H1 (cell line): ENCODE results near the gene MID1. TPM values are rescaled to one million over a fixed set of nuclear protein-coding genes. Genes with fewer than 3 reads are reported as not detected.

Source experiments
- CTCF ChIA-PET: fragments of 300-600 bp; sonication (Branson Sonifier 250); formaldehyde crosslinking; loops from one replicate; lab custom pipeline; 2021; ENCODE audit not compliant: partially characterized antibody; lab: Charles Lee
- POLR2A ChIA-PET: fragments of 300-600 bp; sonication (Branson Sonifier 250); formaldehyde crosslinking; loops from one replicate; lab custom pipeline; 2021; ENCODE audit warnings: inconsistent platforms; ENCODE audit not compliant: partially characterized antibody; lab: Charles Lee
- DNase-seq, 2 experiments: peaks; one replicate each; pipeline versions ENCODE4 v3.0.0 to v3.0.0-alpha.2; 2010 to 2022; ENCODE audit warnings: low spot score in 2 of 2, low read depth in 1 of 2, mixed read lengths in 1 of 2
- FAIRE-seq: peaks from 2 replicates; lab custom pipeline; 2011; peaks lifted over from hg19 to GRCh38; lab: Jason Lieb, UNC
- H2AFZ ChIP-seq: 2 replicates; pipeline ENCODE4 v1.8.1; 2012; ENCODE audit warnings: low read length, inconsistent platforms
- H2AK5ac ChIP-seq: 2 replicates; pipeline ENCODE4 v1.6.1; 2013; ENCODE audit warnings: low read depth, low read length
- H2BK120ac ChIP-seq: replicated peaks from 2 replicates; pipeline ENCODE3; 2013; ENCODE audit warnings: low read depth, low read length, inconsistent platforms
- H2BK12ac ChIP-seq: 2 replicates; pipeline ENCODE4 v1.6.1; 2013; ENCODE audit warnings: low read depth, low read length
- H2BK15ac ChIP-seq: 2 replicates; pipeline ENCODE4 v1.6.1; 2013; ENCODE audit warnings: low read length
- H2BK20ac ChIP-seq: 2 replicates; pipeline ENCODE4 v1.6.1; 2013; ENCODE audit warnings: low read length
- H2BK5ac ChIP-seq: 2 replicates; pipeline ENCODE4 v1.6.1; 2013; ENCODE audit warnings: low read depth, low read length
- H3K14ac ChIP-seq: 2 replicates; pipeline ENCODE4 v1.6.1; 2013; ENCODE audit warnings: inconsistent platforms; ENCODE audit not compliant: insufficient read length
- H3K18ac ChIP-seq: 2 replicates; pipeline ENCODE4 v1.6.1; 2013; ENCODE audit warnings: low read length; ENCODE audit errors: extremely low read depth
- H3K23ac ChIP-seq: 2 replicates; pipeline ENCODE4 v1.6.1; 2013; ENCODE audit warnings: inconsistent platforms; ENCODE audit not compliant: insufficient read length
- H3K23me2 ChIP-seq: 2 replicates; pipeline ENCODE4 v1.6.1; 2013; ENCODE audit warnings: low read depth, low read length
- H3K27ac ChIP-seq: 2 replicates; pipeline ENCODE4 v1.6.1; 2011; ENCODE audit warnings: low read depth, low read length, inconsistent platforms
- H3K27me3 ChIP-seq, 4 experiments: replicated peaks in 1 of 4; 1 replicate in 1 of 4; 2 replicates in 3 of 4; pipeline versions ENCODE4 v1.6.1 to v1.8.1; 2011 to 2013; ENCODE audit warnings: low read length in 3 of 4, mild to moderate bottlenecking in 3 of 4, inconsistent platforms in 2 of 4, mixed read lengths in 2 of 4, moderate library complexity in 1 of 4; ENCODE audit not compliant: control insufficient read depth in 3 of 4, insufficient read depth in 3 of 4; ENCODE audit errors: extremely low read depth in 1 of 4
- H3K36me3 ChIP-seq, 4 experiments: 2 replicates each; pipeline versions ENCODE4 v1.6.1 to v1.8.1; 2011 to 2013; ENCODE audit warnings: mild to moderate bottlenecking in 4 of 4, low read length in 3 of 4, moderate library complexity in 2 of 4, control low read depth in 1 of 4, inconsistent platforms in 1 of 4; ENCODE audit not compliant: insufficient read depth in 4 of 4, control insufficient read depth in 2 of 4
- H3K4ac ChIP-seq: replicated peaks from 2 replicates; pipeline ENCODE3; 2013; ENCODE audit warnings: low read length, low read depth, mixed read lengths, inconsistent platforms; ENCODE audit not compliant: insufficient read length
- H3K4me1 ChIP-seq, 4 experiments: replicated peaks in 1 of 4; 1 replicate in 1 of 4; 2 replicates in 3 of 4; pipeline versions ENCODE4 v1.6.1 to v1.8.1; 2011 to 2013; ENCODE audit warnings: low read length in 3 of 4, inconsistent platforms in 2 of 4, mixed read lengths in 1 of 4; ENCODE audit not compliant: insufficient read depth in 4 of 4, control insufficient read depth in 3 of 4
- H3K4me2 ChIP-seq, 2 experiments: 2 replicates each; pipeline versions ENCODE4 v1.6.1 to v1.8.1; 2011 to 2013; ENCODE audit warnings: low read depth in 2 of 2, low read length in 2 of 2, control low read depth in 1 of 2, inconsistent platforms in 1 of 2, mild to moderate bottlenecking in 1 of 2; ENCODE audit not compliant: insufficient read depth in 1 of 2
- H3K4me3 ChIP-seq, 4 experiments: fragments of 200-600, 300-600 bp in 1 of 4; sonication (generic), shearing (Covaris generic), sonication (Bioruptor Twin) in 1 of 4; 2 replicates each; pipeline versions ENCODE4 v1.5.1 to v1.8.1; 2011 to 2016; ENCODE audit warnings: low read length in 4 of 4, low read depth in 3 of 4, control low read depth in 2 of 4, inconsistent platforms in 2 of 4, mild to moderate bottlenecking in 2 of 4, mixed read lengths in 1 of 4, moderate library complexity in 1 of 4; ENCODE audit not compliant: insufficient read depth in 2 of 4; ENCODE audit errors: extremely low read depth in 1 of 4
- H3K56ac ChIP-seq: replicated peaks from 2 replicates; pipeline ENCODE3; 2013; ENCODE audit warnings: low read depth, mild to moderate bottlenecking, mixed read lengths, low read length, inconsistent platforms; ENCODE audit not compliant: insufficient read length
- H3K79me1 ChIP-seq: 2 replicates; pipeline ENCODE4 v1.6.1; 2013; ENCODE audit warnings: low read depth, low read length, control low read depth
- H3K79me2 ChIP-seq, 2 experiments: 2 replicates each; pipeline versions ENCODE4 v1.6.1 to v1.8.1; 2012 to 2013; ENCODE audit warnings: low read length in 2 of 2, mild to moderate bottlenecking in 2 of 2, inconsistent platforms in 1 of 2; ENCODE audit not compliant: insufficient read depth in 2 of 2, control insufficient read depth in 1 of 2
- H3K9ac ChIP-seq, 4 experiments: replicated peaks in 1 of 4; 1 replicate in 1 of 4; 2 replicates in 3 of 4; pipeline versions ENCODE4 v1.6.1 to v1.8.1; 2011 to 2013; ENCODE audit warnings: low read depth in 3 of 4, low read length in 3 of 4, control low read depth in 2 of 4, mild to moderate bottlenecking in 2 of 4, moderate library complexity in 2 of 4, inconsistent platforms in 1 of 4; ENCODE audit errors: extremely low read depth in 1 of 4
- H3K9me3 ChIP-seq, 2 experiments: 2 replicates each; pipeline versions ENCODE4 v1.6.1 to v1.8.1; 2012 to 2013; ENCODE audit warnings: mild to moderate bottlenecking in 2 of 2, moderate library complexity in 2 of 2, control low read depth in 1 of 2, inconsistent platforms in 1 of 2, low read depth in 1 of 2, low read length in 1 of 2, mixed read lengths in 1 of 2; ENCODE audit not compliant: insufficient read depth in 2 of 2
- H4K20me1 ChIP-seq, 2 experiments: replicated peaks in 1 of 2; 2 replicates each; pipeline versions ENCODE3 to v1.8.1; 2011 to 2013; ENCODE audit warnings: inconsistent platforms in 2 of 2, low read length in 2 of 2, mild to moderate bottlenecking in 1 of 2; ENCODE audit not compliant: insufficient read depth in 2 of 2, control insufficient read depth in 1 of 2
- H4K5ac ChIP-seq: 2 replicates; pipeline ENCODE4 v1.6.1; 2013; ENCODE audit warnings: low read length, low read depth, mixed read lengths, inconsistent platforms; ENCODE audit not compliant: insufficient read length
- H4K8ac ChIP-seq: 2 replicates; pipeline ENCODE4 v1.8.0; 2013; ENCODE audit warnings: mild to moderate bottlenecking, moderate library complexity, low read length, inconsistent platforms; ENCODE audit not compliant: insufficient read depth; ENCODE audit errors: extremely low read depth
- H4K91ac ChIP-seq: replicated peaks from 2 replicates; pipeline ENCODE3; 2013; ENCODE audit warnings: low read length, mixed read lengths, inconsistent platforms; ENCODE audit not compliant: insufficient read length
- NRF1 ChIP-seq: IDR thresholded peaks from 2 replicates; pipeline ENCODE4 v1.6.1; 2011; ENCODE audit warnings: mild to moderate bottlenecking, low read depth, low read length, improper control_type of control experiment
- WGBS, 2 experiments: shearing (Covaris generic) in 1 of 2; methylation state at CpG; one replicate each; pipeline versions ENCODE4 v1.1.6 to v1.1.7; 2013 to 2015; ENCODE audit warnings: low lambda C conversion rate in 2 of 2, mixed read lengths in 2 of 2, inconsistent platforms in 1 of 2, low coverage in 1 of 2, missing lambda C conversion rate in 1 of 2; ENCODE audit not compliant: insufficient replicate concordance in 2 of 2, insufficient coverage in 1 of 2, insufficient read length in 1 of 2; ENCODE audit errors: extremely low coverage in 1 of 2, missing lambda C conversion rate in 1 of 2; 5-methylcytosine and 5-hydroxymethylcytosine counted together
- polyA plus RNA-seq, 7 experiments: library from polyadenylated mRNA; depleted of rRNA in 3 of 7; stranded (reverse) in 5 of 7; unstranded in 2 of 7; fragments of >200 nt in 5 of 7; fragments of 200-250 nt in 2 of 7; gene quantifications; 1 replicate in 5 of 7; 2 replicates in 1 of 7; 4 replicates in 1 of 7; pipeline versions ENCODE4 v1.2.1 to v1.2.3, GENCODE V29; 2011 to 2013; ENCODE audit warnings: missing spikeins in 2 of 7, mixed read lengths in 2 of 7
- total RNA-seq: library from RNA; stranded (reverse); fragmentation: NEBNext Ultra II Directional; extraction: Animal tissue kit (Norgen Biotek cat#: 25700); gene quantifications from 2 replicates; pipeline ENCODE4 v1.2.1, GENCODE V29; 2021

The MID1 gene
- total and polyA plus RNA-seq, 2 of the 8 experiments (the other 6 are each of a cell fraction or from before 2014, with no cell fraction given) = 12.9 to 54.3 TPM

DNA sequence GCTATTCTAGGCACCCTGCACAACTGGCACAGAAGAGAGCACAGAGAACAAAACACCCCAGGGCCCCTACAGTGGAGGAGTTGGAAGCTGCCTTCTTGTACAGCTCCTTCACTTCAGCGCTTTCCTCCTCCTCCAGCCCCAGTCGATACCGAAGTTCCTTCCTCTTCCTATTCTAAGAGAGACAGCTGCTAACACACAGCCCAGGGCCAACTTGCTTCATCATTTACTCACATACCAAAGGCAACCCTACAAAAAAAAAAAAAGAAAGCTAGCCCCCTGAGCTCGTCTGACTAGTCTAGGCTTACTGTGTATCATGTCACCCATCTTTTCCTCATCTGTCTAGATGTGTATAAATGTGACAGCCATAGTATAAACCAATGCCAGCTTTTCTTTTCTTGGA lies 64.5 kb downstream of the MID1 start:
- DNase-seq = no peak
- no peak overlapping the region for H3K27ac ChIP-seq

More for the DNA sequence above, 64.5 kb downstream of the MID1 start:
- Histone ChIP-seq H3K4me2 (no peak overlapping the region), H4K5ac (no peak overlapping the region), H2BK20ac (no peak overlapping the region), H3K36me3 (no peaks in the 10 kb centered on the region), H3K14ac (no peak overlapping the region), H2AK5ac (no peak overlapping the region), H3K9ac (no peak overlapping the region), H3K4me1 (no peaks in the 10 kb centered on the region; a peak in 1 of 7 replicates), H3K23me2 (no peaks in the 10 kb centered on the region), H4K8ac (no peak overlapping the region), H3K4ac (no peak overlapping the region), H3K79me1 (no peaks in the 10 kb centered on the region), H2BK15ac (no peak overlapping the region), H3K79me2 (peaks cover 0 to 64% of the 10 kb centered on the region in 2 experiments; a peak in 2 of 4 replicates), H4K91ac (no peak overlapping the region), H2BK5ac (no peak overlapping the region), H2BK120ac (no peak overlapping the region), H3K23ac (no peak overlapping the region), H2BK12ac (no peak overlapping the region), H3K9me3 (no peaks in the 10 kb centered on the region), H3K4me3 (no peak overlapping the region), H3K56ac (no peak overlapping the region), H4K20me1 (no peaks in the 10 kb centered on the region), H3K18ac (no peak overlapping the region), H2AFZ (no peak overlapping the region), H3K27me3 (no peaks in the 10 kb centered on the region)
- CTCF ChIA-PET = interaction anchor here (1.4 to 2.2 kb wide), 2 partner anchors 10 to 42 kb away, joined by 4 to 8 read pairs; no protein-coding TSS in a partner anchor
- TF ChIP-seq NRF1 = no peak
- FAIRE-seq = no peak
- WGBS, 2 experiments = 79% methylated on average over 3 of the region's 4 CpGs; no CpG with 5 or more reads in 1 of the 2 experiments
- POLR2A ChIA-PET = no interaction called here
